Naive thymus-derived CD8-positive, alpha-beta T cell (primary cell): ENCODE results near the gene CDK13. TPM values are rescaled to one million over a fixed set of nuclear protein-coding genes. Genes with fewer than 3 reads are reported as not detected.
"Not testable (repeated sequence)": the region's sequence is repeated elsewhere in the genome, so short reads cannot be mapped to it uniquely, and the experiment has no call there.

ENCODE experiments used
- ATAC-seq, 2 donors: fragments of 150-1000 bp; cut with Tn5 transposase in 1 of 2; sonication (Bioruptor Pico), chemical (Tn5 transposase) in 1 of 2; 1 replicate in 1 of 2; 2 replicates in 1 of 2; pipeline ENCODE4 v1.10.0; 2021; ENCODE audit warnings: mild to moderate bottlenecking in 2 of 2, moderate library complexity in 2 of 2
- POLR2A ChIA-PET: fragments of 350-600 bp; sonication (Branson Sonifier 250); formaldehyde crosslinking; loops from one replicate; lab custom pipeline; 2021; ENCODE audit warnings: antibody characterized with exemption; lab: Charles Lee
- DNase-seq, 10 donors: peaks; one replicate each; pipeline versions ENCODE4 v3.0.0 to v3.0.0-alpha.2; 2020 to 2022
- H3K27ac Mint-ChIP-seq, 10 donors: one replicate each; pipeline ENCODE4 v1.8.0; 2020 to 2022; ENCODE audit warnings: mild to moderate bottlenecking in 10 of 10, mixed read lengths in 10 of 10, moderate library complexity in 4 of 10, inconsistent platforms in 1 of 10
- H3K27me3 Mint-ChIP-seq, 5 donors: one replicate each; pipeline ENCODE4 v1.8.0; 2021 to 2022; ENCODE audit warnings: mixed read lengths in 5 of 5
- H3K36me3 Mint-ChIP-seq, 3 donors: one replicate each; pipeline ENCODE4 v1.8.0; 2020 to 2022; ENCODE audit warnings: mixed read lengths in 3 of 3, mild to moderate bottlenecking in 2 of 3, inconsistent platforms in 1 of 3
- H3K4me1 Mint-ChIP-seq, 4 donors: one replicate each; pipeline ENCODE4 v1.8.0; 2021 to 2022; ENCODE audit warnings: mixed read lengths in 4 of 4
- H3K4me3 Mint-ChIP-seq, 10 donors: one replicate each; pipeline ENCODE4 v1.8.0; 2020 to 2022; ENCODE audit warnings: mild to moderate bottlenecking in 10 of 10, mixed read lengths in 10 of 10, moderate library complexity in 6 of 10, inconsistent platforms in 1 of 10
- H3K9me3 Mint-ChIP-seq, 9 donors: one replicate each; pipeline ENCODE4 v1.8.0; 2020 to 2022; ENCODE audit warnings: mixed read lengths in 9 of 9, mild to moderate bottlenecking in 3 of 9, inconsistent platforms in 1 of 9, moderate library complexity in 1 of 9
- polyA plus RNA-seq, 3 donors: library from polyadenylated mRNA; unstranded; fragments of 300-500 nt; fragmentation: Illumina TruSeq; gene quantifications; one replicate each; pipeline ENCODE4 v1.2.3, GENCODE V29; 2021
- total RNA-seq, 8 experiments: library from RNA in 2 of 8; stranded (reverse) in 2 of 8; gene quantifications; one replicate each; pipeline ENCODE4 v1.2.3 and lab custom pipeline; 2021 to 2026

The CDK13 gene
- total and polyA plus RNA-seq, 5 experiments from 2014 or later = 26.1 to 102 (median 38.0) TPM

DNA sequence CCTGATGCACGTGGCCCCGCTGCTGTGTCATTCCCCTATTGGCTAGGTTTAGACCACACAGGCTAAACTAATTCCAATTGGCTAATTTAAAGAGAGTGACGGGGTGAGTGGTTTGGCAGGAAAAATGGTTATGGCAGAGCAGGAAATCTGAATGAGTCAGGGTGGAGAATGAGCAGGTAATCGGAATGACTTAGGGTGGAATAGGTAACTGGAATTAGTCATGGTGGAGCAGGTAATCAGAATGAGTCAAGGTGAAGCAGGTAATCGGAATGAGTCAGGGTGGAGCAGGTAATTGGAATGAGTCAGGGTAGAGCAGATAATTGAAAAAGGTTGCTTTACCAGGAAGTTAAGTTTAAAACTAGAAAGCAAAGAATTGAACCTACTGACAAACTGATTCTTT is 191.9 kb downstream of the CDK13 start:
- POLR2A ChIA-PET, DNase-seq, H3K9me3 Mint-ChIP-seq, H3K4me1 Mint-ChIP-seq, H3K27ac Mint-ChIP-seq, H3K4me3 Mint-ChIP-seq, ATAC-seq: not testable (repeated sequence)
- peaks cover 0 to 17% (median 0%) of the 10 kb centered on the region in 3 donors for H3K36me3 Mint-ChIP-seq
- peaks cover 0 to 22% (median 6%) of the 10 kb centered on the region in 5 donors for H3K27me3 Mint-ChIP-seq

DNA sequence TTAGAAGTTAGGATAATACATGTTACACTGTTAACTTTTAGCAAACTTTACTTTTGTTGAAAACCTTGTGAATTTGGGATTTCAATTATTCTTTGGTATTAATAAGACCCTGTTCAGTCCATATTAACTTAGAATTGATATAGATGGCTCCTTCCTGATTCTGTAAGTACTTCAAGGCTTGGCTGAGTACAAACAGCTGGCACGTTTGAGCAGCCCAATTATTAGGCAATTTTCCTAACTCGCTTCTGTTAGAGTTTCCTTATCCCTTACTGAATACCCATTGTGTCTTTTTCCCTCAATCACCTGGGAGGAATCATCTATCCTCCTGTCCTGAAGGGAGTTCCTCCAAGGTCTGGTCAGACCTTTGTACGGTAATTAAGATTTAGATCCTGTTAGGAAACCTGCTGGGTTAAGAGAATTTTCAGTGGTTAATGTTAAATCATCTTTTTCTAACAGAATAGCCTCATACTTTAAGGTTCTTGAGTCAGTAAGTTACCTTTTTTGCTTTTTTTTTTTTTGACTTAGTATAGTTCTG is 195.6 kb downstream of the CDK13 start:
- POLR2A ChIA-PET, ATAC-seq, DNase-seq, H3K9me3 Mint-ChIP-seq, H3K4me1 Mint-ChIP-seq, H3K4me3 Mint-ChIP-seq, H3K27ac Mint-ChIP-seq: not testable (repeated sequence)
- Mint-ChIP-seq H3K36me3 (peaks cover 0 to 11% (median 0%) of the 10 kb centered on the region in 3 donors), H3K27me3 (peaks cover 0 to 15% (median 4%) of the 10 kb centered on the region in 5 donors)

DNA sequence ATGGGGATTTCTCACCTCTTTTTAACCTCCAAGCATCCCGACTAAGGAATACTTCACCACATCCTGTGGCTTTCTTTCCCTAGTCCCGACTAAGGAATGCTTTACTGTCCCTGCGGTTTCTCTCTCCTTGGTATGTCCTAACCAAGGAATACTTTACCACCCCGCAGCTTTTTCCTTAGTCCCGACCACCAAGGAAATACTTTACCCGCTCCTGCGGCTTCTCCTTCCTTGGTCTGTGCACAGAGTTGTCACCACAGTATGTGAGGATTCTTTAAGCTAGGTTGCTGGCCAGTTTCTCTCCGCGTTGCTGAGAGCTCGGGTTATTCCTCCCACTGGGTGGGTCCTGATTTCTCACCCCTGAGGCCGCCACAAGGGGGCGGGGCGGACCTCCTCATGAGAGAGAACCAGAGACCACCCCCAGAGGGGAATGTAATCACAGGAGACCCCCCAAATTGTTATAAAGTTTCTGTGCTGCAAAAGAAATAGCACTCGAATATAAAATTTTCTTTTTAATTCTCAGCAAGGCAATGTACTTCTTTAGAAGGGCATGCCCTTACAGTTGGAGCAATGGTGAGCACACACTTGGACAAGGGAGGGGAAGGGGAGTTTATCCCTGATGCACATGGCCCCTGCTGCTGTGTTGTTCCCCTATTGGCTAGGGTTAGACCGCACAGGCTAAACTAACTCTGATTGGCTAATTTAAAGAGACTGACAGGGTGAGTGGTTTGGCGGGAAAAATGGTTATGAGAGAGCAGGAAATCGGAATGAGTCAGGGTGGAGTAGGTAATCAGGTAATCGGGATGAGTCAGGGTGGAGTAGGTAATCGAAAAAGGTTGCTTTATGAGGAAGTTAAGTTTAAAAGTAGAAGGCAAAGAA is 197.6 kb downstream of the CDK13 start:
- peaks cover 0 to 15% (median 4%) of the 10 kb centered on the region in 5 donors for H3K27me3 Mint-ChIP-seq
- H3K9me3 Mint-ChIP-seq = peaks cover 0 to 3% (median 0%) of the 10 kb centered on the region in 9 donors
- H3K27ac Mint-ChIP-seq = no peak overlapping the region
- DNase-seq (no peak), ATAC-seq (no peak)
- no peaks in the 10 kb centered on the region for H3K4me1 Mint-ChIP-seq
- POLR2A ChIA-PET = no interaction called here
- peaks cover 0 to 12% (median 0%) of the 10 kb centered on the region in 3 donors for H3K36me3 Mint-ChIP-seq
- H3K4me3 Mint-ChIP-seq = no peak overlapping the region

DNA sequence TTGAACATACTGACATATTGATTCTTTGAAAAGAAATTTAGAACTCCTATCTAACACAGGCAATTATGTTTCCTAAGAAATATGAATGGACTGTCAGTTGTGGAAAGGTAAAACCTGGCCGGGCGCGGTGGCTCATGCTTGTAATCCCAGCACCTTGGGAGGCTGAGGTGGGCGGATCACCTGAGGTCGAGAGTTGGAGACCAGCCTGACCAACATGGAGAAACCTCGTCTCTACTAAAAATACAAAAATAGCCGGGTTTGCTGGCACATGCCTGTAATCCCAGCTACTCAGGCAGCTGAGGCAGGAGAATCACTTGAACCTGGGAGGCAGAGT is 198.2 kb downstream of the CDK13 start:
- DNase-seq, H3K4me1 Mint-ChIP-seq, H3K9me3 Mint-ChIP-seq, POLR2A ChIA-PET, H3K4me3 Mint-ChIP-seq, ATAC-seq, H3K27ac Mint-ChIP-seq: not testable (repeated sequence)
- peaks cover 0 to 15% (median 4%) of the 10 kb centered on the region in 5 donors for H3K27me3 Mint-ChIP-seq
- peaks cover 0 to 12% (median 0%) of the 10 kb centered on the region in 3 donors for H3K36me3 Mint-ChIP-seq

DNA sequence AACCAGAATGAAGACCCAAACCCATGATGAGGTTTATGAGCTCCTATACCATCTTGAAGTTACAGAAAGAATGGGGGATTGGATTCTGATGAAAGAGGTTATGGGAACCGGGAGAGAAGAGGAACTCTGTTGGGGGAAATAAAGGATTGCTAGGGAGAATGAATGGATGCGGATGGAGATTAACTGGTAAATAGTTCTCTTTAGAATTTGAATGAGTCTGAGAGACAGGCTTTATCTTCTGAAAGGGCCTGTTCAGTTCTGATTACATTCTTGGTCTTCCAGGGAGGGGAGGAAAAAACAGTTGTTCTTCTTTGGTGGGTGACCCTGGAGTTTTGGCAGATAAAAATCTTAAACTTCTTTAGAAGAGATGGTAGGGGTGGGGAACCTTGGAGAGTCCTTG is 198.6 kb downstream of the CDK13 start:
- Mint-ChIP-seq H3K27me3 (peaks cover 0 to 12% (median 4%) of the 10 kb centered on the region in 5 donors), H3K9me3 (peaks cover 0 to 3% (median 0%) of the 10 kb centered on the region in 9 donors), H3K36me3 (peaks cover 0 to 9% (median 0%) of the 10 kb centered on the region in 3 donors), H3K27ac (no peak overlapping the region), H3K4me3 (no peak overlapping the region), H3K4me1 (no peaks in the 10 kb centered on the region)
- DNase-seq = no peak
- ATAC-seq = no peak
- POLR2A ChIA-PET = no interaction called here

Other genes starting within 250 kb of the CDK13 start
- 10 to 100 TPM; 38.6 to 41.0 TPM for gene MPLKIP, start 184.4 kb downstream of the CDK13 start, total RNA-seq
- 10 to 100 TPM; 55.7 to 66.9 (median 61.5) TPM for gene MPLKIP, start 184.4 kb downstream of the CDK13 start, polyA plus RNA-seq
- 1 to 10 TPM; 2.1 to 3.6 TPM for gene SUGCT, start 184.7 kb downstream of the CDK13 start, total RNA-seq
- gene SUGCT, start 184.7 kb downstream of the CDK13 start, polyA plus RNA-seq = 1 to 10 TPM; 1.3 to 3.0 (median 1.6) TPM